Activated naive CD8-positive, alpha-beta T cell treated with anti-CD3 and anti-CD28 coated beads, Interleukin-2, amount 10 ng/mL, durations not matched to agents 7 days and 5 days (primary cell): ENCODE results near the gene NAPSA. TPM values are rescaled to one million over a fixed set of nuclear protein-coding genes. Genes with fewer than 3 reads are reported as not detected.
"Not testable (repeated sequence)": the region's sequence is repeated elsewhere in the genome, so short reads cannot be mapped to it uniquely, and the experiment has no call there.

Experiments used
- ATAC-seq: fragments of 150-1000 bp; cut with Tn5 transposase; one replicate; pipeline ENCODE4 v1.10.0; 2021; ENCODE audit warnings: low read depth, moderate library complexity
- POLR2A ChIA-PET: fragments of 350-600 bp; sonication (Branson Sonifier 250); formaldehyde crosslinking; loops from one replicate; lab custom pipeline; 2021; ENCODE audit warnings: antibody characterized with exemption; lab: Charles Lee
- DNase-seq: peaks from one replicate; pipeline ENCODE4 v3.0.0; 2021
- H3K27ac Mint-ChIP-seq: one replicate; pipeline ENCODE4 v1.8.0; 2022; ENCODE audit warnings: mild to moderate bottlenecking, mixed read lengths
- H3K27me3 Mint-ChIP-seq: one replicate; pipeline ENCODE4 v1.8.0; 2022; ENCODE audit warnings: mild to moderate bottlenecking, moderate library complexity, mixed read lengths
- H3K36me3 Mint-ChIP-seq: one replicate; pipeline ENCODE4 v1.8.0; 2021; ENCODE audit warnings: mild to moderate bottlenecking, mixed read lengths
- H3K4me1 Mint-ChIP-seq: one replicate; pipeline ENCODE4 v1.8.0; 2021; ENCODE audit warnings: mixed read lengths
- H3K4me3 Mint-ChIP-seq: one replicate; pipeline ENCODE4 v1.8.0; 2022; ENCODE audit warnings: mild to moderate bottlenecking, moderate library complexity, mixed read lengths
- H3K9me3 Mint-ChIP-seq: one replicate; pipeline ENCODE4 v1.8.0; 2021; ENCODE audit warnings: mixed read lengths
- total RNA-seq, 2 experiments: library from RNA; stranded (reverse); gene quantifications; one replicate each; pipeline ENCODE4 v1.2.3, GENCODE V29; 2021

NAPSA gene
- total RNA-seq, 2 experiments from 2014 or later, result 4.8 to 5.4 TPM

DNA sequence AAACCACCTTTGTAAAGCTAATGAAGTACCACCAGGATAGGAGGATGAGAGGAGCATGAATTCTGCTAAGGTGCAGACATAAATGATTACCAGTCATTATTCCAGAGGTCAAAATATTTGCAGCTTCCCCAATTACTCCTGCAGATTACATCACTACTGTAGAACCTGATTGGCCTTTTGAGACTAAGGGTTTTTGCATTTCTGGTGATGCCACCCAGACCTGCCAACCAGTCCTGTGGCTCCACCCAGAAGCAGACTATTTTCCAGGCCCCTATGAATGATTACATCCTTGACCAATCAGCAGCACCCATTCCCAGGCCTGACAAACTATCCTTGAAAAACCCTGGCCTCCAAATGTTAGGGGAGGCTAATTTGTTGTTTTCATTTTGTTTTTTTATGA is 25.1 kb downstream of the NAPSA start:
- Mint-ChIP-seq H3K4me1 (peaks cover 9% of the 10 kb centered on the region), H3K9me3 (peaks cover 8% of the 10 kb centered on the region), H3K4me3 (no peak overlapping the region), H3K27me3 (peaks cover 1% of the 10 kb centered on the region), H3K27ac (no peak overlapping the region), H3K36me3 (peaks cover 13% of the 10 kb centered on the region)
- ATAC-seq (no peak), DNase-seq (no peak)
- POLR2A ChIA-PET, result no interaction called here

DNA sequence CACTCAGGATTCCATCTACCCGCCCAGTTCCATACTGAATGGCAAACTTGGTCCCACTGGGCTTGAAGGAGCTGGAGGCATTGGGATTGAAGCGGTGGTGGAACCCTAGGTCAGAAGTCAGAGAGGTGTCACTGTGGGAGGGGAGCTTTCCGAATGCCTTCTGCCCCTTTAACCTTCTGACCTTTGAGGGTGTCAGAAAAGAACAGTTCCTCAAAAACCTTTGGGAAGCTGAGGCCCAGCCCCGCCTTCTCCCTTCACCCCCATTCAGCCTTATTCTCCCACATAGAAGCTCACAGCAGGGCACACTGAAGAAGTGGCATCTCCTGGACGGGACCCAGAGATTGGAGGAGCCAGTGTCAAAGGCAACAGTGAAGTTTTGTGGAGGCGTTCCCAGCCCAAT is 28.4 kb downstream of the NAPSA start:
- H3K4me3 Mint-ChIP-seq, H3K27me3 Mint-ChIP-seq, H3K36me3 Mint-ChIP-seq, POLR2A ChIA-PET, ATAC-seq, H3K9me3 Mint-ChIP-seq, H3K27ac Mint-ChIP-seq: not testable (repeated sequence)
- DNase-seq, result peak; percentile 8
- peaks cover 18% of the 10 kb centered on the region for H3K4me1 Mint-ChIP-seq

GRCh38 chr19:50334741-50335421 is 30.6 kb downstream of the NAPSA start:
- Mint-ChIP-seq H3K4me1 (peaks cover 31% of the 10 kb centered on the region), H3K9me3 (no peaks in the 10 kb centered on the region), H3K27ac (no peak overlapping the region), H3K4me3 (peak overlapping the region; percentile 46), H3K27me3 (peaks cover 21% of the 10 kb centered on the region), H3K36me3 (peaks cover 3% of the 10 kb centered on the region)
- no peak for DNase-seq
- no peak for ATAC-seq
- POLR2A ChIA-PET, result interaction anchor here (1.5 kb wide), 1 partner anchor 23 kb away, joined by 12 read pairs; no protein-coding TSS in a partner anchor

DNA sequence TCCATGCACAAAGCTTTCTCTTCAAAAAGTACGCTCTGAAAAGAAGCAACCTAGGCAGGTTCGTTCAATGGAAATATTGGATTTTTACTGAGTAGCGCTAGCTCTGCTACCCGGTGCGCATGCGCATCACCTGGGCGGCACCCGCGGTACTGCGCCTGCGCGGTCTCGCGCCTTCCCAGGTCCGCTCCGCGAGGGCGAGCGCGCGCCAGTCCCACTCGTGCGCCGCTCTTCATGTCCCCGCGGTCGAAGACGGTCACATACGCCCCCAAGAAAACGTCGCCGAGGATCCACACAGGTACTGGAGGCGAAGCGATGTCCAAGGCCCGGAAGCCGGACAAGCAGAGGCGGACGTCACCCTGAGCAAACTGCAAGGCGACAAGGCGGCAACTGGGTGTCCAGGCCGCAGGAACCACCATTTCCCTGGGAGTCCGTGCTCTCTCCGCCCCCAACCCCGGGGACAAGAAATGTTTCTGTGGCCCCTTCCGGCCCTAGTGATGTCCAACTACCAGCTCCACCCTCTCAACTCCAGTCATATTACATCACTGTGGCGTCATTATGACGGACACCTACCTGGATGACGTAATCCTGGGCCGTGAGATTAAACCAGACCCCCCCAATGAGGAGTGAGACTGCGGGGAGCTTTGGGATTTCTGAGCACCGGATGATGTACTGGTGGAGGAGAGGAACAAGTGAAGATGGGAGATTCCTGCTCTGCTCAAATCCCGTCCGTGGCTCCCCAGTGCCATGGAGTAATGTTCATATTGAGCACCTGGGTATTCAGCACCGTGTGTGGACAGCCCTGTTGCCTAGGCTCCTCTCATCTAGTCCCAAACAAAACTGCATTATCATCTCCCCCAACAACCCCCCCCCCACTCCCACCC is 31.5 kb downstream of the NAPSA start:
- Mint-ChIP-seq H3K36me3 (peaks cover 7% of the 10 kb centered on the region), H3K27ac (peak overlapping the region; percentile 91), H3K4me1 (peaks cover 37% of the 10 kb centered on the region), H3K9me3 (no peaks in the 10 kb centered on the region), H3K27me3 (peaks cover 30% of the 10 kb centered on the region), H3K4me3 (peak overlapping the region; percentile 80)
- DNase-seq (peak; percentile 95), ATAC-seq (peak; percentile 37)
- POLR2A ChIA-PET, result interaction anchor here (0.6 to 1.5 kb wide), 4 partner anchors 10 to 177 kb away, joined by 3 to 12 read pairs (median 6); partner anchors contain the start of gene JOSD2

GRCh38 chr19:50333235-50333736 is 32.2 kb downstream of the NAPSA start:
- Mint-ChIP-seq H3K27ac (peak overlapping the region; percentile 91), H3K36me3 (peaks cover 7% of the 10 kb centered on the region), H3K4me1 (peaks cover 37% of the 10 kb centered on the region), H3K9me3 (no peaks in the 10 kb centered on the region), H3K27me3 (peaks cover 29% of the 10 kb centered on the region), H3K4me3 (peak overlapping the region; percentile 80)
- DNase-seq (peak; percentile 88), ATAC-seq (peak; percentile 72)
- POLR2A ChIA-PET, result interaction anchor here (0.6 to 1.5 kb wide), 5 partner anchors 10 to 178 kb away, joined by 3 to 12 read pairs (median 4); partner anchors contain the start of genes JOSD2 and NR1H2

DNA sequence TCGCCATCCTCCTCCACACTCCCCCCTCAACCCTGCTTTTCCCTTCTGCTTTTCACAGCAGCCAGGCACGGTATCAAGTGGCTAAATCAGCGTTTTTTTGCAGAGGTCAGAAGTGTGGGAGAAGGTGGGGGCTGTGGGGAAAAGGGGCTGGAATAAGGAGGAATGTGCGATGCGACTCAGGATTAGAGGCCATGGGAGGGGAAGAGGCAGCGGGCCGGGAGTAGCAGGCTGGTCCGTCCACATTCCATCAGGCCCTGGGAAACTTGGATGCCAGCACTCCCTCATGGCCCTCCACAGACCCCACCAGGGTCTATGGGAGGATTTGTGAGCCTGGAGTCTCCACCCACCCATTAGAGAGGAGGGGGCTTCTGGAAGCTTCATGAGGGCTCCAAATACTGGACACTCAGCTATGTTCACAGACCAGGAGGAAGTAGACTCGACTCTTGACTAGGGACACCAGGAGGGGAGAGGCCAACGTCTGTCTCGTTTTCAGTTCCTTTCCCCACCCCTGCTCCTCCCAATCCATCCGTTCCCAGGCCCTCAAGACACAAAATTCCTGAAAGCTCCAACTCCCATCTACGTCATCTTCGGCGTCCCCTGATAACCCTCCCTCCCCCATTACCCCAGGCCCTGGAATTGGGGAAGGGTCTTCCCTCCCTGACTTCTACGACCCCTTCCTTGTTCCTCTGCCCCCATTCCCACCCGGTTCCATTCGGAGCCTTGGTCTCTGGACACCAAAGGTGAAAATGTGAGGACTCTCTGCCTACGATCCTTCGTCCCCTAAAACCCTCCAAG is 33.0 kb downstream of the NAPSA start:
- no peak for DNase-seq
- Mint-ChIP-seq H3K4me1 (peaks cover 41% of the 10 kb centered on the region), H3K27me3 (peaks cover 34% of the 10 kb centered on the region), H3K4me3 (peak overlapping the region; percentile 80), H3K9me3 (no peaks in the 10 kb centered on the region), H3K36me3 (peaks cover 7% of the 10 kb centered on the region), H3K27ac (peak overlapping the region; percentile 91)
- ATAC-seq, result no peak
- POLR2A ChIA-PET, result interaction anchor here (1.2 to 1.5 kb wide), 2 partner anchors 11 to 44 kb away, joined by 4 to 9 read pairs; partner anchors contain the start of gene NR1H2

- Mint-ChIP-seq H3K9me3 (no peaks in the 10 kb centered on the region), H3K27ac (peak overlapping the region; percentile 90), H3K27me3 (peaks cover 39% of the 10 kb centered on the region), H3K4me1 (peaks cover 45% of the 10 kb centered on the region), H3K36me3 (peaks cover 7% of the 10 kb centered on the region), H3K4me3 (peak overlapping the region; percentile 80)
- ATAC-seq (no peak), DNase-seq (no peak)
- POLR2A ChIA-PET, result interaction anchor here (0.6 to 1.2 kb wide), 2 partner anchors 44 to 569 kb away, joined by 3 to 4 read pairs; partner anchors contain the start of gene NR1H2
Observed at GRCh38 chr19:50331994-50332243, 33.5 kb downstream of the NAPSA start.

- ATAC-seq (no peak), DNase-seq (no peak)
- peaks cover 7% of the 10 kb centered on the region for H3K36me3 Mint-ChIP-seq
- POLR2A ChIA-PET, result interaction anchor here (0.6 kb wide), 2 partner anchors 384 to 569 kb away, joined by 3 read pairs; no protein-coding TSS in a partner anchor
- peaks cover 45% of the 10 kb centered on the region for H3K4me1 Mint-ChIP-seq
- peak overlapping the region; percentile 80 for H3K4me3 Mint-ChIP-seq
- H3K27ac Mint-ChIP-seq, result peak overlapping the region; percentile 90
- H3K27me3 Mint-ChIP-seq, result peaks cover 44% of the 10 kb centered on the region
- H3K9me3 Mint-ChIP-seq, result no peaks in the 10 kb centered on the region
Observed at GRCh38 chr19:50331221-50331993, 34.0 kb downstream of the NAPSA start.

DNA sequence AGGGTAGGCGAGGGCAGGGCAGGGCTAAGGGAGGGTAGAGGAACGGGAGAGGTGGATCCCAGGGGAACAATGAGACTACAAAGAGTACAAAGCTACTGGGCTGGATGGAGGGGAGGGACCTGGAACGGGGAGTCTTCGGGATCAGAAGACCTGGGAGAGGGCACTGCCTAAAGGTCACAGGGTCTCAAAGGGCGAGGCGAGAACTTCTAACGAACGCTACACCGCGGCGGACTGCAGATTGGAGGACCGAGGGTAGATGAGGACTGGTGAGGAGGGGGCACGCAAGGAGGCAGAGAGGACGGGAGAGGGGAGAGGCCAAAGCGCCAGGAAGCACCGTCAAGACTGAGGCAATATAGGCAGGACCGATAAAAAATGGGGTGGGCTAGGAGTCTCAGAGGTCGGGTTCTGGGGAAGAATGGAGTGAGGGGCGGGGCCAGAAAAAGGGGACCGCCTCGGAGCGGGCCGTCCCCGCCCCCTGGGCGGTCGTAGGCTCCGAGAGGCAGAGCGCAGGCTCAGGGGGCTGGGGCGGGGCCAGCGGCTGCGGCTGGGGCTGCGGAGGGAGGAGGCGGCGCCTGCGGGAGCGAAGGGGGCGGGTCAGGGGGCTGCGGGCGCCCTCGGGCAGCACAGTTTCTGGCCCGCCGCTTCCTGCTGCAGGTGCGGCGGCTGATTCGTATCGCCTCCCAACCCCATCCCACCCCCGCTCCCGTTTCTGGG is 34.9 kb downstream of the NAPSA start:
- Mint-ChIP-seq H3K27ac (peak overlapping the region; percentile 81), H3K36me3 (peaks cover 7% of the 10 kb centered on the region), H3K4me3 (peak overlapping the region; percentile 81), H3K9me3 (no peaks in the 10 kb centered on the region), H3K27me3 (peaks cover 50% of the 10 kb centered on the region), H3K4me1 (peaks cover 50% of the 10 kb centered on the region)
- POLR2A ChIA-PET, result no interaction called here
- DNase-seq, result peak; percentile 92
- ATAC-seq, result peak; percentile 37

- H3K36me3 Mint-ChIP-seq, DNase-seq, ATAC-seq, POLR2A ChIA-PET, H3K9me3 Mint-ChIP-seq: not testable (repeated sequence)
- Mint-ChIP-seq H3K27me3 (peaks cover 50% of the 10 kb centered on the region), H3K4me1 (peaks cover 48% of the 10 kb centered on the region), H3K27ac (peak overlapping the region; percentile 81), H3K4me3 (peak overlapping the region; percentile 81)
Observed at GRCh38 chr19:50329926-50330294, 35.5 kb downstream of the NAPSA start.

- DNase-seq, result peak; percentile 89
- Mint-ChIP-seq H3K27me3 (peaks cover 52% of the 10 kb centered on the region), H3K36me3 (peaks cover 7% of the 10 kb centered on the region), H3K4me3 (peak within 1 kb of the TSS; percentile 81), H3K4me1 (peaks cover 49% of the 10 kb centered on the region), H3K9me3 (no peaks in the 10 kb centered on the region), H3K27ac (peak within 1 kb of the TSS; percentile 81)
- ATAC-seq, result peak; percentile 51
- POLR2A ChIA-PET, result interaction anchor here (0.6 to 1.0 kb wide), 2 partner anchors 28 to 182 kb away, joined by 3 read pairs; partner anchors contain the start of gene JOSD2
Observed at GRCh38 chr19:50329146-50329925, 36.1 kb downstream of the NAPSA start, which contains the start of gene KCNC3. Gene KCNC3 (minus strand): TSS chr19:50329377. CDS start chr19:50329082, 295 bp downstream.
